ENCODE results near the gene ADARB2.
"Not testable (repeated sequence)": the region's sequence is repeated elsewhere in the genome, so short reads cannot be mapped to it uniquely, and the experiment has no call there.

ADARB2 gene

DNA sequence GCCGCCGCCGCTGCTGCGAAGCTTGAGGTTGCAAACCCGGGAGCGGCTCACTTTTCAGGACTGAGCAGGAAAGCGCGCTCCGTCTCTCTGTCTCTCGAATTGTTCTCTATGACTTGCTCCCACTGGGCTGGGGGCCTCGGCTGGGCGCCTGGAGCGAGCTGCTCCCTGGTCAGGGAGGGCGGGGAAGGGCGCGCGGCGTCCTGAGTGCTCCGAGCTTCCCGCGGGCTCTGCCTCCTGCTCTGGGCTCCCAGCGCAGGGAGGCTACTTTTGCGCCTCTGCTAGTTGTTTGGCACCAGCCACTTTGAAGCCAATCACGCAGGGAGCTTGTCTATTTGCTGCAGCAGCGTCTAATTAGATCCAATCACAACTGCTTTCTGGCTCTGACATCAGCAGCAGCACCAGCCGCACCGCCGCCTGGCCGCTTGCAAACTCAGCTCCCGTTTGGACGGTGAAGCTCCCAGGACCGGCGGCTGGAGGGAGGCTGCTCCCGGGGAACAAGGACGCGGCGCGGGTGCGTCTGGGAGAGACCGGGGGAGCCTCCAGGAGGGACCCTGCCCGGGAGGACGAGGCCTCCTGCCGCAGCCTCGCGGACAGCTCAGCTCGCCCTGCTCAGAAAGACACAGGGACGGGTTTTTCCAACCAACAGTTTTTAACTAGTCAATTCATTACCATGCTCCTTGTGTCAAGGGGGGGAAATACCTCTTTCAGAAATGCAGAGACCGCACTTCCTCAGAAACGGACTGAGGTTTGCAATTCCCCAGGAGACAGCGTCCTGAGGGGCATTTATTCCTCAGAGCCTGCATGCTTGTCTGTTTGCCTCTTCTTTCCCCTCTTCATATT lies at the start of gene ADARB2:
ADARB2 (minus strand) TSS at position 304 of the 840 bp plus-strand sequence.
- peak; percentile 93 for DNase-seq (ENCODE audit: low read depth, low spot score)

DNA sequence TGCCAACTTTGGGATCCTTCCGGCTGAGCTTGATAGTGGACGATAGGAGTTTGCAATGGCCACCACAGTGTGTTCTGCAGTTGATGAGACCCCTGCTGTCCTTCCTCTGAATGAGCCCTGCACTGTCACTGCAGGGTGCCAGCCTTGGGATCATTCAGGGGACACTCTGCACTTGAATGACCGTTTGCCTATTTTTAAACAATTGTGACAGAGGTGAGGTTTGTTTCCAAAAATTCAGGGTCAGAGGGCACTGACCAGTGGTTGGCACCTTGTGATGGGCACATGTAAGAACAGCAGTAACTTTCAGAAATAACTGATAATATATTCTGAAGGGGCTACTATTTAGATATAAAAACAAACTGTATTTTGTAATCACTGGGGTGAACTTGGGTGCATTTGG lies 48.5 kb upstream of the ADARB2 start:
- DNase-seq (ENCODE audit: low read depth, low spot score) = no peak

DNA sequence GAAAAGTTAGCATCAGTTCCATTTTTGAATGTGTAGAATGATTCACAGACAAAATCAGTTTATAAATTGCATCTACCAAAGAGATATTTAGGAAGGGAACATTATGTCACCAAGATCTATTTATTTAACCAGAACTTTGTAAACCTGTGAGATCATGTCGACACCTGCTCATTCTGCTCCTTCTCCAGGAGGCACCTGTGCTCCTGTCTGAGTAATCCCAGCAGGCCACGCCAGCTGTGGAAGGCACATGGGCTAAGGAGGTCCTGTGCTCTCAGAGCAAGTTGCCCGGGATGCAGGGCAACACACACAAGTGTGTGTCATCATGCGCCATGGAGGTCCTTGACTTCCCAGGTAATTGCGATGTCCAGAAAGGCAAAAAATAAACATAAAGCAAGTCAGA lies 45.5 kb upstream of the ADARB2 start:
- DNase-seq (ENCODE audit: low read depth, low spot score) = no peak

DNA sequence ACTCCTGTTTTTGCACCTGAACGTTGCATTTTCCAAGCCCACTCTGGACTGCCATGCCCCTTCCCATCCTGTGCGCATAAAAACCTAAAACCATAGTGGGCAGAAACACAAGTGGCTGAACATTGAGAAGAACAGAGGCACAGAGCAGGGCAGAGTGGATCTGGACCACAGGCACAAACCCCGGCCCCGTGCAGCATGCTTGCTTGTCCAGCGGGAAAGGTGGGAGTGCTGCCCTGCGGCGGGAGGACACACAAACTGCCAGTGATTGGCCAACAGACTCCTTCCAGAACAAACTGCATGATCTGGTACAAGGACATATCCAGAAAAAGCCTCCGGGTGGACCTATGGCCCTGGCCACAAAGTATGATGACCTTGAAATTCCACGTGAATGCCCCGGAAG lies 42.5 kb upstream of the ADARB2 start:
- DNase-seq (ENCODE audit: low read depth, low spot score) = no peak

DNA sequence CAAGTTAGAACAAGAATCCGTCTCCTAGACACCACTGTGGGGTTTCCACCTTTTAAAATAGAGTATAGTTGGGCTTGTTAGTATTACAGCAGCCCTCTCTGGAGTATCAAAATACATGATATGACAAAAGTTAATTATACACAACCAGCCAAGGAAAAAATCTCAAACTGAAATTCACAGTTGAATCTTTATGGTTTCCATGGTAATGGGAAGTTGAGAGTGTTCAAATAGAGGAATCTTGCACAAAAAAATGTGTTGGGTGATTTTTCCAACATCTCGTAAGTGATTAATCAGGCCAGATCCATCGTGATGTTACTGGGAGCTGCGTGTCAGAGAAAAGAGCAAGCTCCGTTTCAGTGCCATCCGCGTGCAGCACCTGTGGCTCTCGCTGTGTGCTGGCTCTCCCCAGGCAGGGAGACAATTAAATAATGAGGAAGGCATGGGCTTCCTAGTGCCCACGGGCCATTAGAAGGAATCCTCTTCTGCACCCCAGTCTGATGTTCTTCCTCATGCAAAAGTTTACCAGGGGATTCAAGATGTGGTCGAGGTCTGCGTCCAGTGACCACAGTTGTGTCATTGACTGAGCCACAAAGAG lies 41.1 kb upstream of the ADARB2 start:
- no peak for DNase-seq (ENCODE audit: low read depth, low spot score)

DNA sequence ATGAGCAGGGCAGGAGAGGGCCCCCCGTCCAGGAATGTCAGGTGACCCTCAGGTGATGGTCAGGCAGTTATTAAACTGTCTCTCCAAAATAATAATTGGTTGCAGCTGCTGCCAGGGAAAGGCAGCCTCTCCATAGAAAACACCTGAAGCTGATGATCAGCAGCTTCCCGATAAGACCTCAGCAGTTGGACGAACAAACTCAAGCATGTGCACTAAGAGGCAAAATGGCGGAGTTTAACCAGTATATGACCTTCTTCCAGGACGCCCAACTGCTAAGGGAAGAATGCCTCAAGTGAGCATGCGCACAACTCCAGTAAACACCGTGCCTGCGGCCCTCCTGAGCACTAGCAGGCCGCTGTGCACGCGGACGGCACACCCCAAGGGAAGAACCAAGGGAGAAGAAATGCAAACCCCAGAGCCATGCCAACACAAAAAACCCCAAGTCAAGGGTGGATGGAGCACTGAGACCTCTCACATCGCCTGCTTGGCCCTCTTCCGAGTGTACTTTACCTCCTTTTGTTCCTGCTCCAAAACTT lies 38.9 kb upstream of the ADARB2 start:
- DNase-seq (ENCODE audit: low read depth, low spot score) = no peak

DNA sequence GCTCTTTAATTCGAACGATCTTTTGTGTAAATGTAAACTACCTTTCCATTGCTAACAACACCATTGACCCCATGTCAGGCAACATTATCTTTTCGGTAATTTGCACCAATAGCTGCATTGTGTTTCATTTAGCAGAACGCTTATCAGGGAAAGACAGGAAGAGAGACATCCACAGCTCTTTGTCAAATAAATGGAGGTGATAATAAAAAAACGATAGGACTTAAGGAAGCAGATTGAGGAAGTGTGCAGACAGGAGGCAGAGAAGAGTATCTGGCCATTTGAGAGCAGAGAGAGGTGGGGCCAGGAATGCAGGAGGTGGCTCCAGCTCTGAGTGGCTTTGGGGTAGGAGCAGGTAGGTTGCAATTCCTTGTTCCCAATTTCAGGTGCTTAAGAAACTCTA lies 37.5 kb upstream of the ADARB2 start:
- DNase-seq (ENCODE audit: low read depth, low spot score) = no peak

DNA sequence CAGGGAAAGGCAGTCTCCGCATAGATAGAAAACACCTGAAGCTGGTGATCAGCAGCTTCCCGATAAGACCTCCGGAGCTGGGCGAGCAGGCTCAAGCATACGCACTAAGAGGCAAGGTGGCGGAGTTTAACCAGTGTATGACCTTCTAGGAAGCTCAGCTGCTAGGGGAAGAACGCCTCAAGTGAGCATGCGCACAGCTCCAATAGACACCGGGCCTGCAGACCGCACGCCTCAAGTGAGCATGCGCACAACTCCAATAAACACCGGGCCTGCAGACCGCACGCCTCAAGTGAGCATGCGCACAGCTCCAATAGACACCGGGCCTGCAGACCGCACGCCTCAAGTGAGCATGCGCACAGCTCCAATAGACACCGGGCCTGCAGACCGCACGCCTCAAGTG lies 35.9 kb upstream of the ADARB2 start:
- DNase-seq (ENCODE audit: low read depth, low spot score) = not testable (repeated sequence)

DNA sequence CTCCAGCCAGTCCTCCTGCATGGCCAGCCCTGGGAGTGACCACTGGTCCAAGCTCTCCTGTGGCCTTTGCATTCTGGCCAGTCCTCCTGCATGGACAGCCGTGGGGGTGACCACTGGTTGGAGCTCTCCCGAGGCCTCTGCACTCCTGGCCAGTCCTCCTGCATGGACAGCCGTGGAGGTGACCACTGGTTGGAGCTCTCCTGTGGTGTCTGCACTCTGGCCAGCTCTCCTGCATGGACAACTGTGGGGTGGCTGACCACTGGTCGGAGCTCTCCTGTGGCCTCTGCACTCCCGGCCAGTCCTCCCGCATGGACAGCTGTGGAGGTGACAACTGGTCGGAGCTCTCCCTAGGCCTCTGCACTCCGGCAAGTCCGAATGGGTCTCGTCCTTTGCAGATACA lies 28.7 kb upstream of the ADARB2 start:
- no peak for DNase-seq (ENCODE audit: low read depth, low spot score)

DNA sequence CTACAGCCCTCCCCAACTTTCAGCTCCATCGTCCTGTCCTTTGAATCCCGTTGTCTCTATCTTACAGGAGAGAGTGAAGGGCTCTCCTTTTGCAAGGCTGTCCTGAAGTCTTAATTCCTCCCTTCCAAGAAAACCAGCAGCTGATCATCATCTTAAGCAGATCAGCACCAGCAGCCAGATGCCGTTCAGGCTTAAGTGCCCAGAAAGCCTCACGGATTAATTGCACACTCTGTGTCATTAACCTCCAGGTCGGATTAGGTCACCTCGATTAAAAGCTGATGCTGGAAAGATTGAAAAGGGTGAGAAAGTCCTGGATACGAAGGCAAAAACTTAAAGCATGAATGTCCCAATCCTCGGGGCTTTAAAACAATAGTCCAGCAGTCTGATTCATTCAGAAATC lies 24.8 kb upstream of the ADARB2 start:
- no peak for DNase-seq (ENCODE audit: low read depth, low spot score)

DNA sequence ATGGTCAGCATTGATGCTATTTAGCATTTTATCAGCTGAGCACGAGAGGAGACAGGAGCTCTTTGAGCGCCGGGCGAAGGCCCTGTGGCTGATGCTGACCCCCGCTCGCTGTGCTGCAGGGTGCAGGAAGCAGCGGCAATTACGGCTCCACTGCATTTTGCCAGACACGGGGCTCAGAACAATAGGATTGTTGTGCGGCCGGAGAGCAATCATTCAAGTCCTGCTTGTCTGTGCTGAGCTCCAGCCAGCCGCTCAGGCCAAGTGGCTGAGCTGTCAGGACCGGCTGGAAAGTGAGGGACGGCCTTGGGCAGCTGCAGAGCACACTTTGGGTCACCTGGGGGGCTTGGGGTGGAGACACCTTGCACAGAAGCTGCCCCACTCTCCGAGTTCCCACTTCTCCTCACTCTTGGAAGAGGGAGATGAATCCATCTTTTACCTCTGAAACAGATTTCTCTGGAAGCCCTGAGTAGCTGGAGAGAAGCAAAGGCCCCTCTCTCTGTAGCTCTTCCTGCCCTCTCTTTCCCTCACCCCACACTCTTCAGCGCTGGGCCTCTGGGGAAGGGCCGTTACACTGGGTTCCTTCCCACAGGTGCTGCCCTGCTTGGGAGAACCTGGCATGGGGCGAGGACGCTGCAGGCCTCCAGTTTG lies 17.3 kb upstream of the ADARB2 start:
- DNase-seq (ENCODE audit: low read depth, low spot score) = peak; percentile 67

DNA sequence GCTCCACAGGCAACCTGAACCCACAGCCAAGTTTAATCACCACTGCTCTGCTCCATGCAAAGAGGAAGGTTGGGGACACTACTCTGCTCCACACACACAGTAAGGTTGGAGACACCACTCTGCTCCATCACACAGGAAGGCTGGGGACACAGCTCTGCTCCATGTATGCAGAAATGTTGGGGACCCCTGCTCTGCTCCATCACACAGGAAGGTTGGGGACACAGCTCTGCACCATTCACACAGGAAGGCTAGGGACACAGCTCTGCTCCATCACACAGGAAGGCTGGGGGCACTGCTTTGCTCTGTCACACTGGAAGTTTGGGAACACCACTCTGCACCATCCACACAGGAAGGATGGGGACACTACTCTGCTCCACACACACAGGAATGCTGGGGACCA lies 14.8 kb upstream of the ADARB2 start:
- no peak for DNase-seq (ENCODE audit: low read depth, low spot score)

DNA sequence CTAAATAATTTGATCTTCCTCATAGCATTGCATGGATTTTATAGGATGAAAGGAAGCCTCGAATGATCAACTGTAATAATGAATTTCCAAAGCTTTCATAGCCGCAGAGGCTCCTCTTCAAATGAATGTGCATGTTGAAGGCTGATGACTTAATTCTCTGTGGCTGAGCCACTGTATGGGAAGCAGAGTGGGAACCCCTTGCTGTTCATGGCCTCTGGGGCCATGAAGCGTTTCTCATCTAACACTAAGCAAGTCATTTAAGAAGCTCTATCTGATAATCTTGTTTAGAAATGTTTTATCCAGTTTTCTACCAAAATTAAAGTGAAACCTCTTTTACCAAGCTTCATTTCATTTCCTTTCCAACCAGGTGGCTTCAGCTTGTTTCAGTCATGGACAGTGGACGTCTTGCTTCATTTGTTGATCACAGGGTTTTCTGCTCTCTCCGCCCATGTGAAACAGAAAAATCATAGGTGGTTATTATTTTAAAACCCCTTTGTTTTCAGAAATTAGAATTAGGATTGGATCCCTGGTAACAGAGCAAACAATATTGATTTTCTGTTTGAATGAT lies 10.3 kb upstream of the ADARB2 start:
- DNase-seq (ENCODE audit: low read depth, low spot score) = no peak

DNA sequence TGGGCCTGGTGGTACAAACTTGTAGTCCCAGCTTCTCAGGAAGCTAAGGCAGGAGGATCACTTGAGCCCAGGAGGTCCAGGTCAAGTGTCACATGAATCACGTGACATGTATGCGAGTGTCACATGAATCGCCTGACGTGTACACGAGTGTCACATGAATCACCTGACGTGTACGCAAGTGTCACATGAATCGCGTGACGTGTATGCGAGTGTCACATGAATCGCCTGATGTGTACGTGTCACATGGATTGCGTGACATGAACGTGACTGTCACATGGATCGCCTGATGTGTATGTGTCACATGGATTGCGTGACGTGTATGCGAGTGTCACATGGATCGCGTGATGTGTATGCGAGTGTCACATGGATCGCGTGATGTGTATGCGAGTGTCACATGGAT lies 9.5 kb upstream of the ADARB2 start:
- DNase-seq (ENCODE audit: low read depth, low spot score) = no peak

DNA sequence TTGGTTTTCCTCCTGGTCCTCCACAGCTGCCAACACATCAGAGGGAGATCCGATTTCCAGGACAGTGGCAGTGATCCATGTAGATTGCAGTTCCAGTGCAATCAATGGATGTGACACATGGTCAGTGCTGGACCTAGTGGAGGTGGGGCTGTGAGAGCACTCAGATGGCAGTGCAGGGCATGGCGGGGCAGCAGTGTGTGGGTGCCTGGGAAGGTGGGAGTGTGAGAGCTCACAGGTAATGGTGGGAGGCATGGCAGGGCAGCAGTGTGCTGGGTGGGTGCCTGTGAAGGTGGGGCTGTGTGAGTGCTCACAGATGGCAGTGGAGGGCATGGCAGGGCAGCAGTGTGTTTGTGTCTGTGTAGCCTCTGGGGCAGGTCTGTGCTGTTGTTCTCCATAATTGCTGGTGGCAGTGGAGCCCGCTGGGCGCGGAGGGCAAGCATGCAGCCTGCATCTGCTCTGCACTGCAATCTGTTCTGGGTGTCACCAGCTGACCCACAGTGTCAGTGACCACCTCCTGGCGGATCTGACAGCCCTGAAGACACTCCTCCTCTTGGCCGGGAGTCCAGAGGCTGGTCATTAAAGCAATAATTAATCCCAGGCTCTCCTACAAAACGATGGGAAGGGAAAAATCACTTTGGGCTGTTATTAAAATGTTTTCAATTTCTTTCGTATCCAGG lies 8.6 kb upstream of the ADARB2 start:
- DNase-seq (ENCODE audit: low read depth, low spot score) = no peak

DNA sequence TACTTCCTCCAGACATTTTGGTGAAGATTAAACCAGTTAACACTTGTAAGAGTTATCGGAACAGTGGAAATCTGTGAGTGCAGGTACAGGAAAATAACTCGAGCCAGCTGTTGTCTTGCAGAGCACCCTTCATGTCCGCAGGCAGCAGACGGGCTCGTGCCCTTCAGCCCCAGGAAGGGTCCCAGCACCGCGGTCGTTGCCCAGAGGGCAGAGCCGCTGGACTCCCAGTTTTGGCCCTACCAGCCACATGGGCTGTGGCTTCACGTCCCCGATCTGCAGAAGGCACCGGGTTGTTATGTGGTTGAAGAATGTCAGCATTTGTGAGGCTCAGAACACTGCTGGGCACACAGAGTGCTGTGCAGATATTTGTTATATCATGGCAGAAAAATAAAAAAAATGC lies 7.2 kb upstream of the ADARB2 start:
- DNase-seq (ENCODE audit: low read depth, low spot score) = no peak

DNA sequence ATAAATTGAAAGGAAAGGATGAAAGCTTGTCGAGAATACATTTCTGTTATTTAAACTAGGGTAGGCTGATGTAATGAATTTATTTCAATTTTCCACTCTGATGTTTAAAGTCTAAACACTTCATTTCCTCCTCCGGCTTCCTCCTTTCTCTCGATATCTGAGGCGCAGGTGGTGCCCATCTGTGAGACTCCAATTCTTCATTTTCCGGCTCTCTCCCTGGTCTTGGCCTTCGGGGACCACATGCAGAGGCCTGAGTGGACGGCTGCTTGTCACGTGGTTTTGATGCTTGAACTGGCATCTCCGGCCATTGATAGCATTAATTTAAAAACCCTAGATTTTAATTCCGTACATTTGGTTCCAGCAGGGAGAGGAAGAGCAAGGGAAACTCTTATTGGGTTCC lies 5.8 kb upstream of the ADARB2 start:
- no peak for DNase-seq (ENCODE audit: low read depth, low spot score)

DNA sequence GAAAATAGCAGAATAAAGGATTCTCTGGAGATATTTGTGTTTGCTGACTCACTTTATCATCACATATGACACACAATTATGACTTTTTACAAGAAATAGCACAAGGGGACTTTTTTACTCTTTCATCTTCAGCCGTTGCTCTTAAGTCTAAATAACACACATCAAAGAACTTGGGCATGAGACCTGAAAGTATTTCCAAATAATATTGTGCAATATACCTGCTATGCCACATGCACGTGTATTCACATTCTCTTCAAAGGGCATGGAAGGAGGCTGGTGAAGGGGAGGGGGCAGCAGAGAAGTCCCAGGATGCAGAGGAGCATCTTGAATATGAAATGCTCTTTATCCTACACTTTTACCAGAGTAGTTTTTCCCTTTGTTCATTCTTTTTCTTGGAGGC lies 4.1 kb upstream of the ADARB2 start:
- DNase-seq (ENCODE audit: low read depth, low spot score) = no peak

DNA sequence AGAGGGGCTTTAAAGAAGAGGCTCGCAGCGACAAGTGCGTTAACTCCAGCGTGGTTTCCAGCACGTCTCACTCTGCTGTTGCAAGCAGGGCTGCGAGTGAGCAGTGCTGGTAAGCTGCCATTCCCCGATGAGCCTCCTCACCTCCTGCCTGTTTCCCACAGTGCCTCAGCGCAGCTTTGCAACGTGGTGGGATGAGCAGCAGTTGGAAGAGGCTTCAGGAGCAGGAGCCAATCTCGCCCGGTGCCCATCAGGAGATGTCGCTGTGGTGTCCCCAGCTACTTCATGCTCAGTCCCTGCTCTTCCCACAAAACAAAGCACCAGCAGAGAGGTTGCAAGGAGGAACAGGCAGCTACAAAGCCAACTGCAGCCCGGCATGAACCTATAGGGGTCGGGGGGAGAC lies 2.4 kb upstream of the ADARB2 start:
- peak; percentile 23 for DNase-seq (ENCODE audit: low read depth, low spot score)

DNA sequence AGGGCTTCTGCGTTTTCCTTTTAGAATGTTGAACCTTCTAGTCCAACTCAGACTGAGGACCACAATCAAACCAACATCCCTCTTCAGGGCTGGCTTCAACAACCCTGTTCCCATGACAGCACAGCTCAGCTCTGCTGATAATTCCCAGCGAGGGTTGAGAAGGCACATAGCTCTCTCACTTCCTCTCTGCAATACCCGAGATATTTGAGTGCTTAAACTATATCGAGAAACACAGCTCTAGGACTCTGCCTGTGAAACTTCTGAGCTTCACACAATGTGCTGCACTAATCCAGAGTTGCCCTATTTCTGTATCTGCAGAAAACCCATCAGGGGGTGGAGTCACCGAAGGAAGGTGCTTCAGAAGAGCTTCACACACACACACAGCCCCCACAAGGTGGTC lies 1.6 kb upstream of the ADARB2 start:
- no peak for DNase-seq (ENCODE audit: low read depth, low spot score)

DNA sequence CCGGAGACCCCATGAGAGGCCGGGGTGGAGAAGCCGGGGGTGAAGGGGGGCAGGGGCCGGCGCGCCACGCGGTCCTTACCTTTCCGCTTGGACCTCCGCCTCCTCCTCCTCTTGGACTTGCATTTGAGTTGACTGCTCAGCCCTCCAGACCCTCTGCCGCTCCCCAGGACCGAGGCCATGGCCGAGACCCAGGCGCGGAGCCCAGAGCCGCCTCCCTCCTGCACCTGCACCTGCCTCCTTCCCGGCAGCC lies 428 bp downstream of the ADARB2 start:
- DNase-seq (ENCODE audit: low read depth, low spot score) = no peak

Data from ELF-1 (cell line).